Stimulated activated CD8-positive, alpha-beta memory T cell treated with anti-CD3 and anti-CD28 coated beads, Interleukin-15, amount 100 ng/mL, for 1 hour (primary cell): Measurements from ENCODE around the gene MICALL2.

ENCODE experiments used
- DNase-seq: peaks from one replicate; pipeline ENCODE4 v3.0.0-alpha.2; 2020; ENCODE audit warnings: low read depth

MICALL2 gene

DNA sequence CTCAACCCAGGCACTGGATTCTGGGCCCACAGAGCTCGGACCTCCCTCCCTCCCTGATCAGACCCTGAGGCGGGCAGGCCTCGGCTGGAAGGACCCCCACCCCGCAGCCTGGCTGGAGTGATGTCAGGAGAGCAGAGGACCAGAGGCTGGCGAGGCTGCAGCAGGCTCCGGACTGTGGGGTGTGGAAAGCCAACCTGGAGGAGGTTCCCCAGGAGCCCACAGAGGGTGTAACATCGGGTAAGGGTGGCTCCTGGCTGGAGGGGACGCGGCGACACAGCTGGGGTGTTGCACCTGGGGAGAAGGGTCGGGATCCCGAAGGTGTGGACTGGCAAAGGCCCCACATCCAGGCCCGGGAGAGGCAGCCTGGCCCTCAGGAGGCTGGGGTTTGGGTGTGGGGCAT, 8.9 kb upstream of the MICALL2 start:
- no peak for DNase-seq

DNA sequence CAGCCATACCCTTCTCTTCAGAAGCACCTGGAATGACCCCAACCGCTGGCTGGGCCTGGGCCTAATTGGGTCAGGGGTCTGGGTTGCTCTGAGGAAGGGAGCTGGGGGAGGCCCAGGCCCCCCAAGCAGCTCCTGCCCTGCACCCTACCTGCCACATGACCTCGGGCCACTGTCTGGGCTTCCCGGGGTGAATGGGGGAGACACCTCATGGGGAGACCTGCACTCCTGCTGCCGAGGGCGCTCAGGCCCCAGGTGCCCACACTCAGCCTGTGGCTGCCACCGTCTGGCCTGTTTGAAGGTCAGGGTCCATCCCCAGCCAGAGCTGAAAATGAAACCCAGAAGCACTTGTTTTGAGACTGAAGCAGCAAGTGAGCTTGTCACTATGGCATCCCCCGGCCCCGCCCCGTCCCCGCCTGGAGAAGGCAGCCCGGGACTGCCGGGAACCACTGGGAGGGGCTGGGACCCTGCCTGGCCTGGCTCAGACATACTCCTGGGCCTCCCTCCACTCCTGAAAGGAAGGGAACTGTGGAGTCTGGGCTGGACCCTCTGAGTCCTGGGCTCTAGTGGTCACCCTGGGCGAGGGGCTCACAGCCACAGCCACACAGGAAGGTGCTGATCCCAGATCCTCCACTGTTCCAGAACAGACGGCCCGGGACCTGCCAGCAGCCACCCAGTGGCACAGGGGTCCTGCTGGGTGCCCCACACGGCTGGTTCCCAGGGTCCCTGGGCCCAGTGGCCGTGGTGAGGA, 7.4 kb upstream of the MICALL2 start:
- no peak for DNase-seq

DNA sequence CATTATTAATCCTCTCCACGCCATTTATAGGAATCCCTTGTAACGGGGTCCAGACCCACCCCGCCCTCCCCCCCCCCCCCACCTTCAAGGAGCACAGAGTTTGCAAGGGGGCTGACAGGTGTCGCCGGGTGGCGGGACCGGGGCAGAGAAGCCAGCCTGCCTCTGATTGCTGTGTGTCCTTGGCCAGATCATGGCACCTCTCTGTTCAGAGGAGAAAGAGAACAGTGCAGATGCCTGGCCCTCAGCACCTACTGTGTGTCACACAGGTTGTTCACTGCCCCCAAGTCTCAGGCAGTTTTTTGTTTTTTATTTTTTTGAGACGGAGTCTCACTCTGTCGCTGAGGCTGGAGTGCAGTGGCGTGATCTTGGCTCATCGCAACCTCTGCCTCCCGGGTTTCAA, 5.4 kb upstream of the MICALL2 start:
- no peak for DNase-seq

DNA sequence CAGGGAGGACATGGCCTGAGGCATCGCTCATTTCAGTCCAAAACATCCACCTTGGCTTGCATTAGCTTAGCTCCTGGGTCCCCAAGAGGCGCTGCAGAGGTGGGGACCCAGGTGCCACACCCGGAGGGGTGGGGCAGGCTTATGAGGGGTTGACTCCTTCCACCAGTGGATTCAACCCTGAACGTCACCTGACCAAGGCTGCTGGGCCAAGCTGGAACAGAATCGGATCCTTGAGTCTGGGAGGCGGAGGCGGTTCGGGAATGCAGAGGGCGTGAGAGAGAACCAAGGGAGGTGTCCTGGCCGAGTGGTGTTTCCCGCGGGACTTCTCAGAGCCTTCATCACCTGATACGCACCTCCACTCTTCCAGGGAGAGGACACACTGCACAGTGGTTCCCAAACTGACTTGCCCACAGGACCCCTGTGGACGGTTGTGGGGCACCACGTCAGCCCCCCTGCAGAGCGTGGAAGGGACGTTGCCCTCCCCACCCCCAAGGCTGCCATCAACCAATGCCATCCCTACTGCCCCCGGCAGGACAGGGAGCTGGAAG, 4.5 kb upstream of the MICALL2 start:
- DNase-seq = no peak

DNA sequence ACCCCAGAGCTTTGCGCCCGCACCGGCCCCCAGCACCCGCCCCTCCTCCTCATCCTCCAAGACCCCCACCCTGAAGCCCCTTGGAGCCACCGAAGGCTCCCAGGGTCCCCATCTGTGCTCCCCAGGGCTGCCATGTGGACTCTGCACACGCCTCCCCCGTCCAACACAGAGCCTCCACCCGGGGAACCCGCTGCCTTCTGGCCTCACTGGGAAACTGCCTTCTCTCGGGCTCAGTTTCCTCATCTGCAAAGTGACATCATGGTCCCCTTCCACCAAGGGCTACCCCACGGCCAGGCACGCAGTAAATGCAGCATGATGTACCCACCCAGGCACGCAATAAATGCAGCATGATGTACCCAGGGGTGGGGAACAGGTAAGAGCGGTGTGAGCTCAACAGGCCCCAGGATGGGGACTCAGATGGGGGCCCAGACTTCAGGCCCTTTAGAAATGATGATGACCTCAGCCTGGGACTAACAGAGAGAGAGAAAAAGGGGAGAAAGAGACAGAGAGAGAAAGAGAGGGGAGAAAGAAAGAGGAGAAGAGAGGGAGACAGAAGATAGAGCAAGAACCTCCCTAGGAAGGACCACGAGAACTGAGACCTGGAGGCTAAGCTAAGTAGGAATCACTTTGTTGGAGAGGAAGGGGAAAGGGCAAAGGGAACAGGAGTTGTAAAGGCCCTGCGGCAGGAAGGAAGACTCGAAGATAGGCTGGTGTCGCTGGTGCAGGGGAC, 2.5 kb upstream of the MICALL2 start:
- DNase-seq = no peak

DNA sequence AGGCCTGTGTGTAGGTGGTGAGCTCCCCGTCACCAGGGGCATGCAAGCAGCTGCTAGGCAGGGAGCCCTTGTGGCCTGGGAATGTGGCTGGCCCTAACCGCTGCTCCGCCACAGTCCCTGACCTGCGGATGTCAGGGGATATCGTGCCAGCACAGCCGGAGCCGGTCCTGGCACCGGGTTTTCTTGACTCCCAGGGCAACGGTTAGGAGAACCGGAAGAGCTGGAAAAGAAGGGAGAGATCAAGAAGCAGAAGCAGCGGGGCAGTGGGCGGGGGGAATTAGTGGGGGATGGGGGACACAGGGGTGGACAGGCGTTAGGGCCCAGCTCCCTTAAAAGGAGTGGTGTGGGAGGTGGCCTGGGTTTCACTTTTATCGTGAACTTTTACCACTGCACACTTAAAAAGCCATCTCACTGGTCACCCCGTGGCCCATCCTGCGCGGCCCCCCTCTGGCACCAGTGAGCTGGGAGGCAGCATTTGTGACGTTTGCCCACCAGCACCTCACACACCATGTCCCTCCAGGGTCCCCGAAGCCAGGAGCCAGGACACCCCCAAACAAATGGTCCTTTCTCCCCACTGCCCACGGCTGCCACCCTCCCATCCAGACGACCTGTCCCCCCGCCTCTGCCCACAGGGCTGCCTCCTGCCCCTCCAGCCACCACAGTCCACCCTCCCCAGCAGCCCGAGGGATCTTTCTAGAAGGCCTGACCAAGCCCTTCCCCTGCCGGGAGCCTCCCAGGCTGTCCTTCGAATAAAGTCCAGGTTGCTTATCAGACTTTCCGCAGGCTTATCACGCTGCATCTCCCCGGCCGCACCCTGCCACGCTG, 1.8 kb upstream of the MICALL2 start:
- no peak for DNase-seq

DNA sequence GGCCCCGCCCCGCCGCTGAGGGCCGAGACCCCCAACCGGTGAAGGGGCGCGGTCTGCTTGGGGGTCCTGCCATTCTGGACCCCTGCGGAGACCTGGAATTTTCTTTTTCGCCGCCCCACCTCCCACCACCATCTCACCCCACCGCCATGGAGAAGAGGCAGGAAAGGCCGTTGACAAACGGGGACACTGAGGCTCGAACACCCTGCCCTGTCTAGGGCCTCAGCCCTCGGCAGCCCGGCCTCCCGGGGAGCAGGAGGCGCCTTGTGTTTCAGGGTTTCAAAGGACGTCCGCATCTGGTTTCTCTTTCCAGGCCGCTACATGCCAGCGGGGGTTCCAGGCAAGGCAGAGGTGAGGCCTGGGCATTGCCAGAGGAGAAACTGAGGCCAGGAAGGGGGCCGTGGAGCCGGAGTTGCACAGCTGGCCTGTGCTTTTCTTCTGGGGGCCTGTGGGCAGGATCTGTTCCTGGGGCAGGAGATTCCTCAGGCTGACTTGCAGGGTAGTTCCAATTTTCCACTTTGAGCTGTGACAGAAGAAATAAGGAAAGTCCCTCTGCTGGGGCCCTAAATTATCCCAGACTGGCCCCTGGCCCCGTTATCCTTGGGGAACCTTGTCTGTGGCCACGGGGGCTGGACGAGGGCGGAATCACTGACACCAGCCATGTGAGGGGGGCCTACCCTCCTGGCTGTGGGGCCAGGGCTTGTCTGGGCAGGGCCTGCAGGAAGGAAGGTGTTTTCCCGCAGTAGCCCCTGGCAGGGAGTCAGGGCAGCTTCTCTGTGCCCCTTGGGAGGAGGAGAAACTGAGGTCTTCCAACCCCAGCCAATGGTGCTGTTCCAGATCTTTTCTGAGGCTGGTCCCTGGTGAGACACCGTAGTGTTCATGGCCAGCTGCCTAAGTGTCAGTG, 900 bp upstream of the MICALL2 start:
- no peak for DNase-seq

DNA sequence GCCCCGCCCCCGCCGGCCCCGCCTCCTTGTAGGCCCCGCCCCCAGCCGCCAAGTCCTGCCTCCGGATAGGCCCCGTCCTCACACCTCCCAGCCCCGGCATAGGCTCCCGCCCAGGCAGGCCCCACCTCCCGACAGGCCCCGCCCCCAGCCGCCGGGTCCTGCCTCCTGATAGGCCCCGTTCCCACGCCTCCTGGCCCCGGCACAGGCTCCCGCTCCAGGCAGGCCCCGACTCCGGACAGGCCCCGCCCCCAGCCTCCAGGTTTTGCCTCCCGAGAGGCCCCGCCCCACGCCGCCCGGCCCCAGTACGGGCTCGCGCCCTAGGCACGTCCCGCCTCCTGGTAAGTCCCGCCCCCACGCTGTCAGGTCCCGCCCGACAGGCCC, 232 bp upstream of the MICALL2 start:
- peak; percentile 87 for DNase-seq

DNA sequence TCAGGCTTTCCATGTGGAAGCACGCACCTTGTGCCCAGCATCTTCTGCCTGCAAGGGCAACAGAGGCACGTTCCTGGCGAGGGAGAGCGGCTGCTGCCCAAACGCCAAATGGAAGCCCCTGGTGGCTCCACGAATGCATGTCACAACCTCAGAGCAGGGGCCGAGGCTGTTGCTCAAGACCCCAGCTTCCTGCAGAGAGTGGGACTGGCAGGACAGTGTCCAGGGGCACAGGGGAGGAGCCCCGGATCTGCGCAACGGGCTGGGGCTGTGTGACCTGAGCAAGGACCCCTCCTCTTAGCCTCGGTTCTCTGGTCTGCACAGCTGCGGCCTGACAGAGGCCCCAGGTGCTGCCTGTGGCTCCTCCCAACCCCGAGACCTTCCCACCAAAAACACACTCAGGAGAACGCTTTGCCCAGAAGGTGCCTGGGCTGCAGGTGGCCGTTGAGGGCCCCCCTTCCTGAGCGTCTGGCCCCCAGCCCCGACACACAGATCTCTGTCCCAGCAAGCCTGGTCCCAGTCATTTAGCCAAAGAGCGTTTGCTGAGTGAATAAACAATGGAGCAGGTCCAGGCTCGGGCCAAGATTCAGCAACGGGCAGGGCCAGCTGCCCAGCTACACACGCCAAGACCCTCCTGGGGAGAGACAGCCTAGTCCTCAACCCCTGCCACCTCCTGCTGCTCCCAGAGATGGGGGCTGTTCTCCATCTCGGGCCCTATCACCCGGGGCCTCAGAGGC, 1.2 kb downstream of the MICALL2 start:
- DNase-seq = no peak

DNA sequence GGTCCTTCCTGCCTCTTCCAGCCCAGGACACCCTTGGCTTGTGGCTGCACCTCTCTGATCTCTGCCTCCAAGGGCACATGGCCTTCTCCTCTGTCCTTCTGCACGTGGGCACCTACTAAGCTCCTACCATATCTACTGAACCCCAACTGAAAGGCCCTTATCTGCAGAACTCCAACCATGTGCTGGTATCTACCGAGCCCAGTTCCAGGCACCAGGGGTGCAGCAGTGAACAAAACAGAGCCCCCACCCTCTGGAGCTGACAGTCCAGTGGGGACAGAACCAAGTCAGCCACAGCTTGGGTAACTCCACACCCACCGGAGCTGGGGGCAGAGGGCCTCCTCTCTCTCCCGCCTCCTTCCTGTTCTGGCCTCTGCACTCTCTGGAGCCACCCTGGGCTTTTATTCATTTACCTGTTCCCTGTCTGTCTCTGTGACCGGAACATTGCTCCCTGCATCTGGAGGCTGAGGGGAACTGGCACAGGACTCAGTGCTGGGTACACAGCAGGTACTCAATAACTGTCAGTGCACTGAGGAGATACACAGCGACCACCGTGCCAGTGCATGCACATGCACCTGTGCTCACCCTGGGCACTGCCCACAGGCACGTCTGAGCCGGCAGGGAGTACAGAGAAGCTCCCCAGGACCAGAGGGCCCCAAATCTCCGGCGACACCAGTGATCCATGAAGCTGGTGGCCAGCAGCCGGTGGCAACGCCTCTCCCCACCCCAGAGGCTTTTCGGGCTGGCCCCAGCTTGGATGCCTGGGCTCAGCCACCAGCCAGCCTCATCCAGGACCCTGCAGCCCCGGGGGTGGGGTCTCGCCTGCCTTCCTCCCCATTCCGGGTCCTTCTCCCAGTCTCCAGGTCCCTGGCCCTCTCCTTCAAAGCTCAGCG, 2.0 kb downstream of the MICALL2 start:
- DNase-seq = no peak

DNA sequence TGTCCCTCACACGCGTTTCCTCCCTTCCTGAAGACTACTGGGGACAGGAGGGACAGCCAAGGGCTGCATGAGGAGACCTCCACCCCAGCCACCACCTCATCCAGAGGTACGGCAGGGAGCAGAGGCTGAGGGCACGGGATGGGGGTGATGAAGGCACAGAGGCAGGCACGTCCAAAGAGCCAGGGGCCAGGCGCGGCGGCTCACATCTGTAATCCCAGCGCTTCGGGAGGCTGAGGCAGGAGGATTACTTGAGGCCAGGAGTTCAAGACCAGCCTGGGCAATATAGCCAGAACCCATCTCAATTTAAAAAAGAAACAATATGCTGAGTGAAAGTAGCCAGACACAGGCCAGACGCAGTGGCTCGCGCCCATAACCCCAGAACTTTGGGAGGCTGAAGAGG, 3.3 kb downstream of the MICALL2 start:
- DNase-seq = no peak

DNA sequence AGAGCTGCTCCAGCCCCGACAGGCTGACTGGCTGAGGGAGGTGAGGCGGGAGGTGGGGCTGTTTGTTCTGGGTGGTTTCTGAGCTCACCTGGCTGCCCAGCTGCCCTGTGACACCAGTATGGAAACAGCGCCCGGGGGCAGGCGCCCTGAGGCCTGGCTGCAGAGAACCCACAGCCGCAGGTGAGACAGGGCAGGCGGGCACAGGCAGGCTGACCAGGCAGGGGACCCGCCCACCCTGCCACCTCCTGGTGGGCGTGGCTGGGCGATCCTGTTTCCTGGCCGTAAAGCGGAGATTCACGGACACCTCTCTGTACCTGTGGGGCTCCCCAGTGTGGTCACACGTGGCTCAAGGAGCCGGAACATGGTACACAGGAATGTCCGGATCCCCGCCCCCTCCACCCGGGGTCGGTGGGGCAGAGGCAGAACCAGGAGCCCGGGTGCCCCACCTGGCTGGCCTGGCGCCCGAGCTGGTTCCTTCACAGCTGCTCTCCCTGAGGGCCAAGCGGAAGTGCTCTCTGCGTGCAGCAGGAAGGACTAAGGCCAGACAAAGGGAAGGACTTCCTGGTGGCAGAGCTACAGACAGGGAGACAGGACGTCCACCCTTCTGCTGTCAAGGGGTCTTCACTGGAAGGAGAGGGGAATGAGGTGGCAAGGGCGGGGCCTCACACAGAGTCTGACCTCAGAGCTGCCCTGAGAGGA, 3.9 kb downstream of the MICALL2 start:
- DNase-seq = no peak

DNA sequence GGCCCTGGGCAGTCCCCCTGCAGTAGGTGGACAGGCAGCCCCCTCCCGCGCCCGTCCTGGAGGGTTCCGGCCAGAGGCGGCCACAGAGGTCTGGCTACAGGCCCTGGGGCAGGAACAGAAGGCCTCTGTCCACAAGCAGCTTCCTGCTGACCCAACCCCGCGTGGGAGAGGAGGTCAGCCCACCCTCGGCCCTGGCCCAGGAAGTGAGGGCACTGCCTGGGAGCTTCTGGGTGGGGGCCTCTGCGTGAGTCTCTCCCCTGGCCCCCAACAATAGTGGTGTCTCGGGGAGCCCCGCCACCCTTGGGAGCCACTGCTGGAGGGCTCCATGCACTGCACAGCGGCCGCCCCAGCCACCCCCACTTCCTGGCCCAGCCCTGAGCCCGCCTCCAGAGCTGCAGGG, 4.7 kb downstream of the MICALL2 start:
- DNase-seq = no peak

DNA sequence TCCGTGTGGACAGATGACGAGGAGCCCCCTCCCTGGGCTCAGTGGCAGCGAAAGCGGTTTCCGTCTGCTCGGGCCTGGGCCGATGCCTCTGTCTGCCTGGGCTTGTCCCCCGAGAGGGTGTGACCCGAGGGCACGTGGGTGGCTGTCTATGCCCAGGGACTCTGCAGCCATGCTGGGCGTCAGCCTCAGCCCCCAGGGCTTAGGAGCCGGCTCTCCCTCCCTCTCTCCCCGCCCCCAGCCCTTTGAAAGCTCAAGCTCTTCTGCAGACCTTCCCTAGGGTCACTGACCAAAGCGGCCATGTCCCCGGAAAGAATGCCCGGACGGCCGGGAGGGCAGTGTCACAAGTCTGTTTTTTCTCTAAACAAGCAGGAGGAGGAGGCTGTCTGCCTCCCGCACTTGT, 7.1 kb downstream of the MICALL2 start:
- no peak for DNase-seq

DNA sequence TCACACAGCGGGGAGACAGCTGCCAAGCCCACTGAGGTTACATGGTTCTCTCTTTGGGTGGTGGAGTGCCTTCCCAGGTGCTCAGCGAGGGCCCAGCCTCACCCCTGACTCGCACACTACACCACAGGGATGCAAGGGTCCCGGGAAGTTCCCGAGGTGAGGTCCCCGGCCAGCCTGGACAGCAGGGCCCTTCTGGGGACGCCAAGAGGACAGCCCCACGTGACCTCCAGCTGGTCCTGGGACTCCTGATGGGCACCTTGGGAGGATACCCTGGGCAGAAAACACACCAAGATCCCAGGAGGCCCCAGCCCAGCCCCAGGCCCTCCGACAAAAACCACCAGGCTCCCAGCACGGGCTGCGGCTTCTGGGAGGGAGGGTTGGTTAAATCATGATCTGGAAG, 8.3 kb downstream of the MICALL2 start:
- DNase-seq = no peak

DNA sequence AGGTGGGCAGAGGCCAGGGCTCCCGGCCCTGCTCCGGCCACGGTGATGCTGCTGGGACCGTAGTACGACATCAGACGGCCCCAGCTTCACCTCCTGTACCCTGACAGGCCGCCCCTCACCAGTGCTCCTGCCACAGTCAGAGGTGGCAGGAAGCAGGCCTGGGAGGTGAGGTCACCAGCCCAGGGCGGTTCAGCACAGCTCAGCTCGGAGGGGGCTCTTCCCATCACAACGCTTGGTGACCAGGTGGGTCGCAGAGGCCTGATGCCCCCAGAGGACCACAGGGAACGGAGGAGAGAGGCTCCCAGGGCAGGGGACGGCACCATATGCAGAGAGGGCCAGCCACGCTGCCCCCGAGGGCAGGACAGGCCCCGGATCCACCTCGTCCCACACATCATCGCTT, 8.8 kb downstream of the MICALL2 start:
- no peak for DNase-seq

DNA sequence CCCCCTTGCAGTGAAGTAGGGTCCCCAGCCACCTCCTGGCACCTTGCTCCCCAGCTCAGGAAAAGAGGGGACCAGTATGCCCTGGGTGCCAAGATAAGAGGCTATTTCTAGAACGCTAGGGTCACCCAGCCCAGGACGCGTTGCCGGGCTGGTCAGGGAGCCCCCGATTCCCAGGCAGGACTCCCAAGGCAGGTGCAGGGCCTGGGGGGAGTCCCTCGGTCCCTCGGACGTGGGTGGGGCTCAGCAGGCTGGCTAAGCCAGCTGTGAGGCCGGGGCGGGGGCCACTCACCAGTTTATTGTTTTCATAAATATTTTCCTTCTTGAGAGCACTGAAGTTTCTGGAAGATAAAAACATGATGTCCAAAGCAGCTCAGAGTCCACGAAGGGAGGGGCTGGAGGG, 9.3 kb downstream of the MICALL2 start:
- no peak for DNase-seq

DNA sequence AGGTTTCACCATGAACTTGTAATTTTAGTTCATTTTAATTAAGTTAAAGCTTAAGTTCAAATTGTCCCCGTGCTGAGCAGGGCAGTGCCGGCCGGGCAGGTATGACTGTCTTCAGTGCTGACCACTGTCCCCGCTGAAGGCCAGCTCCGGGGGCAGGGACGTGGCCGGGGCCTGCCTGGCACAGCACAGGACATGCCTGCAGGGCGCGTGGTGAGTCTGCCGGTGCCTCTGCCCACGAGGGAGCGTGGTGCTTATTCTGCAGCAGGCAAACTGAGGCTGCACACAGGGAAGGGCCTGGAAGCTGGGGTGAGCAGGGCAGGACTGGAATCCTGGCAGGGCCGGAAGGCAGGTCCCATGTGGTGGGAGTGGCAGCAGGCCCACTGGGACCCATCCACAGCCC, 9.8 kb downstream of the MICALL2 start:
- no peak for DNase-seq

DNA sequence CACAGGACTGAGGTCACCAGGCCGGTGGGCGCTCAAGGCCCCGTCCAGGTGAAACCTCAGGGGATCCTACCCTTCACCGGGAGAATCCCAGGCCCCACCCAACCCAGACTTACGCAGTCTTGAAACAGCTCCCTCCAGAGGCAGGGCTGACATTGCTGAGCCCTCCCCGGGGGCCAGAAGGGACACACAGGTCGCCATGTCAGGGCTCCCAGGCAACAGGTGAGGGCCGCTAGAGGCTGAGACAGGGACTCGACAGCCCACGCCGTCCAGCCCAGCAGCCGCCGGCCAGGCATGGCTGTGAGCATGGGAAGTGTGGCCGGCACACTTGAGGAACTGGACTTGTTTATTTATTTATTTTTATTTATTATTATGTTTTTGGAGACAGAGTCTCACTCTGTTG, 10.3 kb downstream of the MICALL2 start:
- no peak for DNase-seq
